Measurements from ENCODE around the gene DIPK1A.

GRCh38 chr1:92851729-92852128 lies 109.5 kb downstream of the DIPK1A start:
- no peak for TF ChIP-seq RAD21 (IDR thresholded peaks at IDR 0.05; ENCODE audit: low read depth)
- no peak for TF ChIP-seq YY1 (IDR thresholded peaks at IDR 0.05; ENCODE audit: low read depth)
- TF ChIP-seq CREB1 (IDR thresholded peaks at IDR 0.05; ENCODE audit: low read depth) = no peak
- TF ChIP-seq MAX (IDR thresholded peaks at IDR 0.05) = no peak
